Transverse colon (tissue), 3 donors: ENCODE results near the gene PPP4R3B.

ENCODE experiments used
- EP300 ChIP-seq: sonication (generic); formaldehyde crosslinking; IDR thresholded peaks from one replicate; pipeline ENCODE4 v1.6.1; 2017; ENCODE audit warnings: antibody characterized with exemption, low read depth
- POLR2A ChIP-seq: fragments of 450-650 bp; IDR thresholded peaks from one replicate; pipeline ENCODE4 v1.6.1; 2016; ENCODE audit warnings: antibody characterized with exemption, mild to moderate bottlenecking, moderate library complexity
- TF ChIP-seq, protein P1 (sequence below), 5 experiments: fragments of 200-600 bp in 3 of 5; fragments of 450-650 bp in 2 of 5; sonication (generic) in 3 of 5; IDR thresholded peaks; 1 replicate in 2 of 5; 2 replicates in 3 of 5; pipeline ENCODE4 v1.5.1; 2016 to 2017; ENCODE audit warnings: antibody characterized with exemption in 5 of 5, inconsistent platforms in 3 of 5, mild to moderate bottlenecking in 2 of 5, moderate library complexity in 1 of 5

DNA sequence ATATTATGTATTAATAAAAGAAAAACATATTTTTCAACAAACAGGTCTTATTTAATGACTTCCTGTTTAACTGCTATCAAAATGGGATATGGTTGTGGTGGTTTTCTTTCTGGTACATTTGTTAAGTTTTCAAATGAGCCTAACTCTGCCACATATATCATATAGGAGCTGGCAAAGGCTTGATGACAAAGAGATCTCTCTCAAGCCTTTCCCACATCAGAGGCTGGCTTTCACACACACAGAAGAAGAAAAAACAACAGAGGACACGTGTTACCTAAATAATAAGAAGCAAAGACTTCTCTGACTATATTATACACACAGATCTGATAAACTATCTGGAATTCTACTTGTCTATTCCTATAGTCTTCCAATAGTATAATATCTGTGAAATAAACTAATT, 51.8 kb downstream of the PPP4R3B start:
- TF ChIP-seq, protein P1, sequence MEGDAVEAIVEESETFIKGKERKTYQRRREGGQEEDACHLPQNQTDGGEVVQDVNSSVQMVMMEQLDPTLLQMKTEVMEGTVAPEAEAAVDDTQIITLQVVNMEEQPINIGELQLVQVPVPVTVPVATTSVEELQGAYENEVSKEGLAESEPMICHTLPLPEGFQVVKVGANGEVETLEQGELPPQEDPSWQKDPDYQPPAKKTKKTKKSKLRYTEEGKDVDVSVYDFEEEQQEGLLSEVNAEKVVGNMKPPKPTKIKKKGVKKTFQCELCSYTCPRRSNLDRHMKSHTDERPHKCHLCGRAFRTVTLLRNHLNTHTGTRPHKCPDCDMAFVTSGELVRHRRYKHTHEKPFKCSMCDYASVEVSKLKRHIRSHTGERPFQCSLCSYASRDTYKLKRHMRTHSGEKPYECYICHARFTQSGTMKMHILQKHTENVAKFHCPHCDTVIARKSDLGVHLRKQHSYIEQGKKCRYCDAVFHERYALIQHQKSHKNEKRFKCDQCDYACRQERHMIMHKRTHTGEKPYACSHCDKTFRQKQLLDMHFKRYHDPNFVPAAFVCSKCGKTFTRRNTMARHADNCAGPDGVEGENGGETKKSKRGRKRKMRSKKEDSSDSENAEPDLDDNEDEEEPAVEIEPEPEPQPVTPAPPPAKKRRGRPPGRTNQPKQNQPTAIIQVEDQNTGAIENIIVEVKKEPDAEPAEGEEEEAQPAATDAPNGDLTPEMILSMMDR (IDR thresholded peaks at IDR 0.05): no peak
- no peak for TF ChIP-seq EP300
- TF ChIP-seq POLR2A: no peak
